ENCODE measurements around the gene PLCG2.
A peak's percentile ranks its signal among the peaks of the same experiment; 100 is the strongest.
"Not testable (repeated sequence)": the region's sequence is repeated elsewhere in the genome, so short reads cannot be mapped to it uniquely, and the experiment has no call there.

PLCG2 gene

DNA sequence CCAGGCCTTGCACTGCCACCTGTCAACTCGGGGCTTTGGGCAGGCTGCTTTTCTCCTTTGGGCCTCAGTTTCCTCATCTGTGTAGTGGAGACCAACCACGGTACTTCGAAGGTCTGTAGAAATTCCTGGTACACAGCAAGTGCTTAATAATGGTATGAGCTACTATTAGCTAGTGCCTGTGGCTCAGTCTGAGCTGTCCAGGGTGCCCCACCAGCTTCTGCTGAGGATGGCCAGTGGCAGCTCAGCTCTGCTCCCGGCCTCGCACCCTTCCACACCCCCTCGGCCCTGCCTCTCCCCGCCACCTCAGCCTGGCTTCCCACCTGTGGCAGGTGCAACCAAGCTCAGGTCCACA, 26.2 kb upstream of the PLCG2 start:
- FAIRE-seq (no peak), DNase-seq (ENCODE audit: insufficient read length, low spot score) (no peak)

DNA sequence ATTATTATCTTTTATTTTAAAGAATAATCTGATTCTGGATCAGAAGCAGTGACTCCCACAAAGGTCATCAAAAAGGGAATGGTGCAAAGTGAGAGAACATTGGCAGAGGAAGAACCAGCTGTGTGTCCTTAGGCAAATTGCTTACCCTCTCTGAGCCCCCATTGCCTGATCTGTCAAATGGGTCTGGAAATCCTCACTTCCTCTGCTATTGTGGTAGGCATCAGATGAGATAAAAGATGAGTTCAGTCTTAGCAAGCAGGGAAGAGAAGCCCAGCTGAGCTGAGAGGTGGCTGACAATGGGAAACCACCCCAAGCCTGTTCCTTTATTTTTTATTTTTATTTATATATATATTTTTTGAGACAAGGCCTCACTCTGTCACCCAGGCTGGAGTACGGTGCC, 24.2 kb upstream of the PLCG2 start:
- DNase-seq (ENCODE audit: insufficient read length, low spot score): no peak
- FAIRE-seq: no peak

DNA sequence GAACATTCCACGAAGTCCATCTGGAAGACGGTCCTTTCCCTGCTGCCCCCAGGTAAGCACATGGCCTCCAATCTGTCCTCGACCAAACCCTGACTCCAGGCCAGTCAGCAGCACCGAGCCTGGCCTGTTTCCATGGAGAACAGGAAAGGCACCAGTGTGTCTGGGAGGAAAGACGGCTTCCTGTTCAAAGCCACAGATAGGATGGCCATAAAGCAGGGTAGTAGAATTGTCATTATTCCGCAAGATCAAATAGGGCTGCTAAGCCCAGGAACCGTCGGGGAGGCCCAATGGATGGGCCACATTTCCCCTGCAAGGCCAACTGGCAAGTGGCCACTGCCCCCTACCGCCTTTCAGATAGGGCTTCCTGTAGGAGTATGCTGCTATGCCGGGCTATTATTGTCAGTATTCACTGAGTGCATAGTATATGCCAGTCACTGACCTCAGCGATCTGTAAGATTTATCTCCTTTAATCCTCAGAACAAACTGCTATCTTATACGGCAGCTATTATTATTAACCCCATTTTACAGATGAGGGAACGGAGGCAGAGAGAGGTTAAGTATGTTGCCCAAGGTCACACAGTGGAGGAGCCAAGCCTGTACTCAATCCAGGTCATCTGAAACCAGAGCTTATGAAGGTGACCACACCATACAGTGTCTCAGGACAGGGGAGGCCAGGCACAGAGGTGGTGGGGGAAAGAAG, 23.0 kb upstream of the PLCG2 start:
- FAIRE-seq (no peak), DNase-seq (ENCODE audit: insufficient read length, low spot score) (no peak)

DNA sequence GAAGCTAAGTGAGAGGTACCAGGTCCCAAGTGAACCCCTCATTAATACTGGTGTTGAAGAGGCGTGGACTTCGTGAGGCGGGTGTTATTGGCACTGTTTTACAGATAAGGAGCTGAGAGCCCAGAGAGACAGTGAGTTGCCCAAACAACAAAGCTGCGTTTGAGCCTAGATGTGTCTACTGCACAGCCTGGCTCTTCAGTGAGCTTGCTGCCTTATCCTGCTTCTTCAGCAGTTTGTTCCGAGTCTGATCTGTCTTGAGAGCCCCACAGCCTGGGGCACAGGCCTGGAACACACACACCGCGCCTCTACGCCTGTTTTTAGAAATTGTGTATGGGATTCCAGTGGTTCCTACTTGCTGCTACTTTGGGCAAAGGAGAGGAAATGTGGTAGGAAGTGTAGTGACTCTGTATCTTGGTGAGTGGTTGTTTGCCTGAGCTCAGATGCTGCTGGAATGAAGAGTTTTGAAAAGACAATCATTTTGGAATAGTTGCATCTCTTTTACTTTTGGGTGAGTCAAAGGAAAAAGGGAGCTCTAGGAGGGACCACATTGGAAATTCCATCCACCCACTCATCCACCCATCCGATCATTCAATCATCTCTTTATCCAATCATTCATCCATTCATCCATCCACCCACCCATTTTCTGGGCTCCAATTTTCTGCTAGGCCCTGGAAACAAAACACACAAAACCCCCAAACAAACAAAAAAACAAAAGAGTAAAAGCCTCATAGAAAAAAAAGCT, 22.3 kb upstream of the PLCG2 start:
- DNase-seq (ENCODE audit: insufficient read length, low spot score): no peak
- FAIRE-seq: no peak

DNA sequence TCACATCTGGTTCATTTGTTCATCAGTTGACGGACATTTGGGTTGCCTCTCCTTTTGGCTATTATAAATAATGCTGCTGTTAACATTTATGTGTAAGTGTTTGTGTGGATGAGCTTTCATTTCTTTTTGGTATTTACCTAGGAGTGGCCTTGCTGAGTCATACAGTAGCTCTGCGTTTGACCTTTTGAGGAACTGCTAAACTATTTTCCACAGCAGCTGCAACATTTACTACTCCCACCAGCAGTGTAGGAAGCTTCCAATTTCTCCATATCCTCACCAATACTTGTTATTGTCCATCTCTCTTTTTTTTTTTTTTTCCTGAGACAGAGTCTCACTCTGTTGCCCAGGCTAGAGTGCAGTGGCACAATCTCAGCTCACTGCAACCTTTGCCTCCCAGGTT, 20.7 kb upstream of the PLCG2 start:
- no peak for FAIRE-seq

DNA sequence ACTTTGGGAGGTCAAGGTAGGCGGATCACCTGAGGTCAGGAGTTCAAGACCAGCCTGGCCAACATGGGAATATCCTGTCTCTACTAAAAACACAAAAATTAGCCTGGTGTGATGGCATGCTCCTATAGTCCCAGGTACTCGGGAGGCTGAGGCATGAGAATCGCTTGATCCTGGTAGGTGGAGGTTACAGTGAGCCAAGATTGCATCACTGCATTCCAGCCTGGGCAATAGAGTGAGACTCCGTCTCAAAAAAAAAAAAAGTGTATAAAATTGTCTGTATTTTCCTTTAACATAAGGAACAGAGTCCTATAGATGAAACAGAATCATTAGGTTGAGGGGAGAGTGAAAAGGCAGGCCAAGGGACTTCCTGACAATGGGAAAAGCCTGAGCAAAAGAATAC, 16.8 kb upstream of the PLCG2 start:
- FAIRE-seq: not testable (repeated sequence)

More for the DNA sequence above, 20.7 kb upstream of the PLCG2 start:
- DNase-seq (ENCODE audit: insufficient read length, low spot score): no peak

DNA sequence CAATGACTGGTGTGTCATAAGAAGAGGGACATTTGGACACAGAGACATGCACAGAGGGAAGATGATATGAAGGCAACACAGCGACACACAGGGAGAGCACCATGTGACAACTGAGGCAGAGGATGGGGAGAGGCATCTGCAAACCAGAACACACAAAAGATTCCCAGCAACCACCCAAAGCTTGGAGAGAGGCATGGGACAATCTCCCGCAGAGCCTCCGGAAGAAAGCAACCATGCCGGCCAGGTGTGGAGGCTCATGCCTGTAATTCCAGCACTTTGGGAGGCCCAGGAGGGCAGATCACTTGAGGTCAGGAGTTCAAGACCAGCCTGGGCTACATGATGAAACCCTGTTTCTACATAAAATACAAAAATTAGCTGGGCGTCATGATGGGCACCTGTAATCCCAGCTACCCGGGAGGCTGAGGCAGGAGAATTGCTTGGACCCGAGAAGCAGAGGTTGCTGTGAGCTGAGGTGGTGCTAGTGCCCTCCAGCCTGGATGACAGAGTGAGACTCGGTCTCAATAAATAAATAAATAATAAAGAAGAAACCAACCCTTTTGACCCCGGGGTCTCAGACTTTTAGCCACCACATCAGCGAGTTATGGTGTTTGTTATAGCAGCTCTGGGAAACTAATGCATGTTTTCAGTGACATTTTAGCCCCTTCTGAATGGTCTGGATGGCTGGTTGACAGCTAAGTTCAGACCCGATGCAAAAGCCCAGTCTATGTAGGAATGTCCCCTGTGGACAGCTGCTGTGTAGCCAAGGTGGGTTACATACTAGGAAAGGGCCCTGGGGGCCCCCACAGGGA, 13.8 kb upstream of the PLCG2 start:
- FAIRE-seq: peak; percentile 98
- DNase-seq (ENCODE audit: insufficient read length, low spot score): no peak

More for the DNA sequence above, 16.8 kb upstream of the PLCG2 start:
- DNase-seq (ENCODE audit: insufficient read length, low spot score): not testable (repeated sequence)

DNA sequence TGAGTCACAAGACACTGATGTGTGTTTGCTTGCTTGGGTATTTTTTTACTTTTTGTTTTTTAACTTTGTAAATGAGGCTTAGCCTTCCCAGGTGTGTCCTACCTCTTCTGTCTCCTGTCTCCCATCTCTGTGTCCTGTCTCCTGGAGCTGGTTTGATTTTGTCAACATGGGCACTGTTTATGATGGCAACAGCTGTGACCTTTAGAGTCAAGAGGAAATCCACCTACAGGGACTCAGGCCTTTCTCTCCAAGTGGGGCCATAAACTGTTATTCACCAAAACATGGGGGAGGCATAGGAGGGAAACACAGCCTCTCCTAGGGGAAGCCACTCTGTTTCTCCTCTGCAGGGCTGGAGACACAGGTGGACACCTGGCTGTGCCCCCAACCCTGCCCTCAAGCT, 13.1 kb upstream of the PLCG2 start:
- no peak for FAIRE-seq
- DNase-seq (ENCODE audit: insufficient read length, low spot score): no peak

DNA sequence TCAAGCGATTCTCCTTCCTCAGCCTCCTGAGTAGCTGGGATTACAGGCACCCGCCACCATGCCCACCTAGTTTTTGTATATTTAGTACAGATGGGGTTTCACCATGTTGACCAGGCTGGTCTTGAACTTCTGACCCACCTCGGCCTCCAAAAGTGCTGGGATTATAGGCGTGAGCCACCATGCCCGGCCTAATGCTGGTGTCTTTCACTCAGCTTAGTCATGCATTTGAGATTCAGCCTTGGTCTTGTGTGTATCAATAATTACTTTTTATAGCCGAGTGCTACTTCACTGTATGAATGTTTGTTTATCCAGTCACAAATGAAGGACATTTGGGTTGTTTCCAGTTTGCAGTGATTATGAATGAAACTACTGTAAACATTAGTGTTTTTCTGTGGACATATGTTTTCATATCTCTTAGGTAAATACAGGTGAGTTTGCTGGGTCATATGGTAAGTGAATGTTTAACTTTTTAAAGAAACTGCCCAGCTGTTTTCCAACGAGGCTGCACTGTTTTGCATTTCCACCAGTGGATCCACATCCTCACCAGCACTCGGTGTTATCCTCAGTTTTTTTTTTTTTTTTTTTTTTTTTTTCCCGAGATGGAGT, 11.0 kb upstream of the PLCG2 start:
- DNase-seq (ENCODE audit: insufficient read length, low spot score) (no peak), FAIRE-seq (no peak)

DNA sequence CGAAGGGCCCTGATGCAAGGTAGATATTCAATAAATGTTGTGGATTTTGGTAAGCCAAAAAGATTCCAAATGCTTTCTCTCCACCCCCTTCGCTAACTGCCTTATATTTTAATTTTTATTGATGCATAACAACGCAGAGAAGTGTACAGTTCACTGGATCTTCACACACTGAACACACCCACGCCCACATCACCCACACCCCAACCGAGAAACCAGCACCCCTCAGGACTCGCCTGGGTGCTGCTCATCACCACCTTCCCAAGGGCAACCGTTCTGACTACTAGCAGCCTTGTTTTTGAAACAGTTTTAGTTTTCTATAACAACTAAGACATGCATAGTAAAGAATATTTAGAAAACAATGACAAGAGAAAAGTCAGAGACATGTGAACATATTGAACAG, 9.1 kb upstream of the PLCG2 start:
- DNase-seq (ENCODE audit: insufficient read length, low spot score): no peak
- FAIRE-seq: no peak

DNA sequence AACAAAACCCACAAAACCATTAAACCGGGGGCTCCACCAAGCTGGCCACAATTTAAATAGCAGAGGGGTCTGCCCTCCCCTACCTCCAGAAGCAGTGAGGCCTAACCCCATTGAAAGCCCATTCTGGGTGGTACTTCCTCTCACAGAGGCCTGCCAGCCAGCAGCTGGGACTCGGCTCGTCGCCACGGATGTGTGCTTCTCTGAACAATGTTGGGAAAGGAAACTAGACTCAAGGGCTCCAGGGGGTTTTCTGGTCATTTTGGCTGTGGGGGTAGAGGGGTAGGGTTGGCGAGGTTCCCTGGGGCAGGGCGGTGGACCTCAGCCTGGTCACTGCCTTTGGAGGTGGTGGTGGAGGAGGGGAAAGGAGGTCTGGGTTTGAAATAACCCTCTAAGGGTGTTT, 4.7 kb upstream of the PLCG2 start:
- DNase-seq (ENCODE audit: insufficient read length, low spot score) (no peak), FAIRE-seq (no peak)

DNA sequence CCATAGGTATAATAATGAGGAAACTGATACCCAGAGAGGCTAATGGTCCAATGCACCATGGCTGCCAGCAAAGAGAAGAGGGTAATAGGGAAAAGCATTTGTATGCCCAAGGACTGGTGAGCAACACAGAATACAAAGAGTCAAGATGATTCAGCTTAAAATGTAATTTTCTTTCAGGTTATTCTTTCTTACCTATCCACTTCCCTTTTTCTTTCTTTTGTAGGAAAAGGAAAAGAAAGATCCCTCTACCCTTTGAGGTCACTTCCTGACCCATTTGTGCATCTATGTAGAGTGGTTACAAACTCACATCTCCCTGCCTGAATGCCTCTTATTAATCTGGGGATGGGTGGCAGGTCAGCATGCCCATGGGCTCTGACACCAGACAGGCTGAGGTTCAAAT, 3.5 kb upstream of the PLCG2 start:
- DNase-seq (ENCODE audit: insufficient read length, low spot score) (no peak), FAIRE-seq (no peak)

DNA sequence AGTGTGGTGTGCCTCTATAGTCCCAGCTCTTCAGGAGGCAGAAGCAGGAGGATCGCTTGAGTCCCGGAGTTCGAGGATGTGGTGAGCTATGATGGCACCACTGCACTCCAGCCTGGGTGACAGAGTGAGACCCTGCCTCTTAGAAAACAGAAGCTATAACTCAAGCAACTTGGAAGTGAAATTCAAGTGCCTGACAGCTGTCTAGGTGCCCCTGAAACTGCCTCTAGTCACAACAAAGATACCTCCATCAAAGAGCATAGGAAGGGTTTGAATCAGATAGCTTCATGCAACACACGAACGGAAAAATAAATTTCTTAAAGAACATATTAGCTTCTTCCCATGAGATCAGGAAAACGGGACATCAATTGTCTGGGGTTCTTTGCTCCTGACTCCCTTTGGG, 860 bp upstream of the PLCG2 start:
- FAIRE-seq (no peak), DNase-seq (ENCODE audit: insufficient read length, low spot score) (no peak)

DNA sequence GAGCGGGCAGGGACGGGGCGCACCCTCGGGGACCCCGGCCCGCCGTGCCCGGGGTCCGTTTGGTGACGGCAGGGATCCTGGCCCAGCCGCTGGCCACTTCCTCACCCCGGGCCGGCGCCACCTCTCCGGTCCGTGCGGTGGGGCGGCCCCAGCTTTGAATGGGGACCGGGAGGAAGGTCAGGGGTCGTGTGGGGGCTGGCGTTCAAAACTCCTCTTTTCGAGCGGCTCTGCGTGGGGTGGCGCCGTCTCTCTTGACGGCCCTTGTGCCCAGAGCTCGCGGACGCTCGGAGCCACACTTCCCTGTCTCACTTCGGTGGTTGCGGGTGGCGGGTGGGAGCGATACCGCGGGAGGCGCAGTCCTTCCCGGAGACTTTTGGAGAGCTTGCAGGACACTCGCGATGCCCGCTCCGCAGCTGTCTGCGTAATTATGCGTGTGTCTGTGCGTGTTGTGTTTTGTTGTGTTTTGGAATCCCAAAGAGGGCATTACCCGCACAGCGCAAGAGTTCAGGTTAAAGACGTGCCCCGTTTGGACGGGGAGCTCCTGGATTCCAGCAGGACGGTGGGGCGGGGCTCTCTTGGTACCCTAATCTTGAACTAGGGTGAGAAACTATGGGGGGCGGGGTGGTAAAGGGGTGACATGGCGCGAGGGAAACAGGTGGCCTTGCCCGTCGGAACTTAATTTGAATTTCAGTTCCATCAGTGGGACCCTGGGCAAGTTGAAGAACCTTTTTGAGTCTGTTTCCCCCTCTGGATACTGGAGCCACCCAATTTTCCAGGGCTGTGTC, 637 bp downstream of the PLCG2 start:
- no peak for FAIRE-seq

DNA sequence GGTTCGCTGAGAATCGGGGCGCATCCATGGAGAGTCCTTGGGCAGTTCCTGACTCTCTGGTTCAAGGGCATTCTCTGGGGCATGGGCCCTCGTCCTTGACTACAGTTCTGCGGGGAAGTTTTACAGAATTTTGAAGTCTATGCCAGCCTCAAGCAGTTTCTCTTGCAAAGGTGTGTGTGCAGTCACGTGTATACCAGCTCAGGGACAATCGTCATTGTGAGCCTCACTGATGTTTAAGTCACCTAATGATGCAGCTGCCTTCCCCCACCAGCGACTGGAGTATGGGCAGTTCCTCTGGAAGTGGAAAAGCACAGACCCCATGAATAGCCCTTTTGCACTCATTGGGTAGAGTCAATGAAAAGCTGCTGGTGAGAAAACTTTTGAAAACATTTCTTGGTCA, 1.3 kb downstream of the PLCG2 start:
- FAIRE-seq (no peak), DNase-seq (ENCODE audit: insufficient read length, low spot score) (no peak)

More for the DNA sequence above, 637 bp downstream of the PLCG2 start:
- no peak for DNase-seq (ENCODE audit: insufficient read length, low spot score)

DNA sequence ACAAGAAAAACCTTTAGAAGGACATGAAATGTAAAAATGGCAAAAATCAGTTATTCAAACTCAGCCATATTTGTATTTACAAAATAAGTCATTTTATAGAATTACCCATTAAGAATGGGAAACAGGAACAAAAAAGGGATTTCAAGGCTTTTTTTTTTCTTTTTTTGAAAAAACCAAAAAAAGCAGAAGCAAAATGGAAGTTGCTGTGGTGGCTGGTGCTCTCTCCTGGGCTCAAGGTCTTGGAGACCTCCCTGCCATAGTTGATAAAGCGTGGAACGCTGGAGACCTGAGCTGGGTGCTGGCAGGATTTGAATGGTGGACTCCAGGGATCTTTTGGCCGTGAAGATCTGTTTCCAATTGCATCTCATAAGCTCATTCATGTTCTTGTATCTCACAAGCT, 3.1 kb downstream of the PLCG2 start:
- FAIRE-seq (no peak), DNase-seq (ENCODE audit: insufficient read length, low spot score) (no peak)

DNA sequence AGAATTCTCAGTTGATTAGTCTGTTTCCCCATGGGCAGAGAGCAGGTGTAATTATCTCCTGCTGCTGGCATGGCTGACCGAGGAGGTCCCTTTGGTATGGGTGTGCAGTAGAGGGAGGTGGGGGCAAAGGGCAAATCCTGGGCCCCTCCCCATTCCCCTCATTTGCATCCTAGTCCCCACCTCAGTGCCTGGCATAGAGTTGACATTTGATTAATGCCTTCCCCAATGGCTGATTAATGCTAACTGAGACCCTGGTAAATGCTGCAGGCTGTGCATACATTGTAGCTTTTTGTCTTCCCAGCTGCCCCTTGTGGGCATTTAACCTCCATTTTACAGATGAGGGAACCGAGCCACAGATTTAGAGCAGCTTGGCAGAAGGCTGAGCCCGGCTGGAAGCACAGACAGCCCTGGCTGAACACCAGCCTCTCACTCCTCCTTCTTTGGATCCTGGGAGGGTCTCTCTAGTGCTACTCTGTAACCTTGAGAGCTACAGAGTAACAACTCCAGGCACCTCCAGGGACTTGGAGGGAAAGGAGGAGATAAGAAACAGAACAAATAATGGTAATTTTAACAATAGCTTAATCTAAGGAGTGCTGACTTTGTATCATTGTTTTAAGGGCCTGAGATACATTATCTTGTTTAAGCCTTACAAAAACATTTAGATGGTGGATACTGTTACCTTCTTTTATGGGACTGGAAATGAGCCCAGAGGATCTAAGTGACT, 5.1 kb downstream of the PLCG2 start:
- FAIRE-seq: no peak

DNA sequence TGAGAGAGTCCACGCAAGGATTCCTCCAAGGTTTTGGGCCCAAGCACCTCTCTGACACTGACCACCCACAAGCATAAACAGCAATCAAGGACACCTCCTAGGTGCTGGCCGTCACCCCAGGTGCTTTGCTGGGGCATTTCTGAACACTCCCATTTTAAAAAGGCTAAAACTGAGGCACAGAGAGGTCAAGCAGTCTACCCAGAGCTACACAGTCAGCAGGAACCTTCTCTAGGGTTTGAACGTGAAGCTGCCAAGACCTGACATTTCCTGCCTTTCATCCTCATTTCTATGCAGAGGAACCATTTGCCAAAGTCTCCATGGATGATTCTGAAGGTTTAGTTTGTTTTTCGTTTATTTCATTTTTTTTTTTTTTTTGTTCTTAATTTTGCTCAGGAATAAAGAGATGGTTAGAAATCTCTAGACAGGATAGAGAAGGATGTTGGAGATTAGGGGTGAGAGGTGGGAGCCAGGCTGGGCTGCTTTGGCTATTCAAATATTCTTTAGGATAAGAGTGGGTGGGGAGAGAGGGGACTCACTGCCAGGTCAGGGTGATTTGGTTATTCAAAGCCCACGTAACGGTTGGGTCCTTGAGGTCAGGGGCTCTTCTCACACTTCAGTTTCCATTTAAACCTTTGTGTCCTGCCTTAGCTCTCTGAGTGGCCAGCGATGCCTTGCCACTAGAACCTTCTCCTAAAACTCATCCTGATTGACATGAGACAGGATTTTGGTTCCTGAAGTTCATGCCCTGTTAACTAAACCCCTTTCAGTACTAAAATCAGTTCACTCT, 6.2 kb downstream of the PLCG2 start:
- no peak for FAIRE-seq
- no peak for DNase-seq (ENCODE audit: insufficient read length, low spot score)

More for the DNA sequence above, 5.1 kb downstream of the PLCG2 start:
- DNase-seq (ENCODE audit: insufficient read length, low spot score): no peak

DNA sequence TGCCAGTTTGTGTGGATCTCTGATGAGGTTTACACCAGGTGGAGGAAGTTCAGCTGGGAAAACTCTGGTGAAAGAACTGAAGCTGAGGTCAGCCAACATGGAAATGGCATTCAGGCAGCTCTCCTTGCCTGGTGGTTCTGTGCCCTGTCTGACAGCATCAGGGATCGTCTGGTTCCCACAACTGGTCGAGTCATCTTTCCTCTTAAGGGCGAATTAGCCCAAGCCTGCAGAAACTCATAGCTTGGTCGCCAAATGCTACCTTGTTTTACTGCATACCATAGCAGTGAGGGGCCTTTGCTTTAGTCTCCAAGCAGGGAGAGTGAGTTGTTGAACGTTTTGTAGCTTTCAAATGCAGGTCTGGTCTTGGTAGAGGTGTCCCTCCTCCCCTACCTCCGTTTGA, 7.2 kb downstream of the PLCG2 start:
- no peak for FAIRE-seq
- DNase-seq (ENCODE audit: insufficient read length, low spot score): no peak
